Measurements from ENCODE around the gene SMOC2.
A peak's percentile ranks its signal among the peaks of the same experiment; 100 is the strongest.

SMOC2 gene

GRCh38 chr6:168596344-168596743 is 155.4 kb downstream of the SMOC2 start:
- POLR2A ChIA-PET = no interaction called here
- TF ChIP-seq KLF1 (tag by site-specific recombination; IDR thresholded peaks at IDR 0.05) = no peak
- TF ChIP-seq ZNF10 (tag by site-specific recombination; IDR thresholded peaks at IDR 0.05) = no peak
- TF ChIP-seq SP3 (tag by site-specific recombination; IDR thresholded peaks at IDR 0.05) = no peak
- no peak for TF ChIP-seq ZNF501 (tag by site-specific recombination; IDR thresholded peaks at IDR 0.05)
- TF ChIP-seq ZBTB7A (tag by site-specific recombination; IDR thresholded peaks at IDR 0.05; ENCODE audit: low read depth) = no peak
- TF ChIP-seq PRDM10 (tag by site-specific recombination; IDR thresholded peaks at IDR 0.05) = no peak
- no peak for TF ChIP-seq ZNF133 (tag by site-specific recombination; IDR thresholded peaks at IDR 0.05)
- TF ChIP-seq ZNF37A (tag by site-specific recombination; IDR thresholded peaks at IDR 0.05) = no peak
- TF ChIP-seq ZNF19 (tag by site-specific recombination; IDR thresholded peaks at IDR 0.05; ENCODE audit: low read depth) = no peak
- no peak for TF ChIP-seq ZNF530 (tag by site-specific recombination; IDR thresholded peaks at IDR 0.05; ENCODE audit: low read depth)
- no peak for TF ChIP-seq BCL6B (tag by site-specific recombination; IDR thresholded peaks at IDR 0.05)
- TF ChIP-seq PBX3 (CRISPR knock-in tag; IDR thresholded peaks at IDR 0.05) = no peak
- no peak for TF ChIP-seq ZNF600 (tag by site-specific recombination; IDR thresholded peaks at IDR 0.05)
- CTCF ChIA-PET = no interaction called here

GRCh38 chr6:168597471-168597875 is 156.5 kb downstream of the SMOC2 start:
- CTCF ChIA-PET = no interaction called here
- POLR2A ChIA-PET = no interaction called here
- no peak for TF ChIP-seq ZNF121 (tag by site-specific recombination; IDR thresholded peaks at IDR 0.05)
- no peak for TF ChIP-seq ZNF362 (tag by site-specific recombination; IDR thresholded peaks at IDR 0.05)
- TF ChIP-seq TRIM28 (IDR thresholded peaks at IDR 0.05; ENCODE audit: borderline replicate concordance, low read length) = peak; percentile 19; the same call in 1 of the 2 replicates
- TF ChIP-seq ZIC2 (tag by site-specific recombination; IDR thresholded peaks at IDR 0.05) = peak; percentile 51
- TF ChIP-seq ATF2 (tag by site-specific recombination; IDR thresholded peaks at IDR 0.05; ENCODE audit: low read depth) = no peak
- TF ChIP-seq TCF7L2 (IDR thresholded peaks at IDR 0.05; ENCODE audit: borderline replicate concordance, low read depth, low read length) = peak; percentile 27; the same call in 1 of the 2 replicates
- no peak overlapping the region for H3K27ac ChIP-seq (ENCODE audit: extremely low read depth, low read depth, low read length)
- no peaks in the 10 kb centered on the region for H3K9me3 ChIP-seq (ENCODE audit: control insufficient read depth, insufficient read depth, low read depth, low read length)
- no peak overlapping the region for H3K4me3 ChIP-seq (ENCODE audit: low read depth, low read length)
- H3K4me1 ChIP-seq (ENCODE audit: control insufficient read depth, insufficient read depth, low read length) = no peaks in the 10 kb centered on the region
- no peaks in the 10 kb centered on the region for H3K36me3 ChIP-seq (ENCODE audit: control insufficient read depth in 2 of 2, insufficient read depth in 1 of 2, low read length in 2 of 2)

More at GRCh38 chr6:168596344-168596743, 155.4 kb downstream of the SMOC2 start:
- no peaks in the 10 kb centered on the region for H3K36me3 ChIP-seq (ENCODE audit: control insufficient read depth in 2 of 2, insufficient read depth in 1 of 2, low read length in 2 of 2)
- no peaks in the 10 kb centered on the region for H3K9me3 ChIP-seq (ENCODE audit: control insufficient read depth, insufficient read depth, low read depth, low read length)
- H3K4me3 ChIP-seq (ENCODE audit: low read depth, low read length) = no peak overlapping the region
- no peaks in the 10 kb centered on the region for H3K4me1 ChIP-seq (ENCODE audit: control insufficient read depth, insufficient read depth, low read length)
- no peak overlapping the region for H3K27ac ChIP-seq (ENCODE audit: extremely low read depth, low read depth, low read length)

Measured in HEK293 (cell line).